Nephron progenitor cell (in vitro differentiated cells): ENCODE results near the gene STXBP5L.

Source experiments
- DNase-seq: peaks from one replicate; pipeline ENCODE4 v3.0.0; 2021
- H3K27ac Mint-ChIP-seq: 2 replicates; pipeline ENCODE4 v1.8.0; 2021; ENCODE audit warnings: mild to moderate bottlenecking, moderate library complexity, mixed read lengths
- H3K27me3 Mint-ChIP-seq: 2 replicates; pipeline ENCODE4 v1.8.0; 2021; ENCODE audit warnings: mild to moderate bottlenecking, low read depth, mixed read lengths; ENCODE audit not compliant: poor library complexity
- H3K36me3 Mint-ChIP-seq: 2 replicates; pipeline ENCODE4 v1.8.0; 2021; ENCODE audit warnings: low read depth, mixed read lengths
- H3K4me1 Mint-ChIP-seq: 2 replicates; pipeline ENCODE4 v1.8.0; 2021; ENCODE audit warnings: mixed read lengths
- H3K4me3 Mint-ChIP-seq: 2 replicates; pipeline ENCODE4 v1.8.0; 2021; ENCODE audit warnings: mild to moderate bottlenecking, moderate library complexity, mixed read lengths
- H3K9me3 Mint-ChIP-seq: 2 replicates; pipeline ENCODE4 v1.8.0; 2021; ENCODE audit warnings: mild to moderate bottlenecking, moderate library complexity, mixed read lengths
- TF ChIP-seq, protein P1 (sequence below): fragments of 200-600 bp; sonication (generic); IDR thresholded peaks from 2 replicates; pipeline ENCODE4 v1.5.0; 2021; ENCODE audit warnings: antibody characterized with exemption

The STXBP5L gene

DNA sequence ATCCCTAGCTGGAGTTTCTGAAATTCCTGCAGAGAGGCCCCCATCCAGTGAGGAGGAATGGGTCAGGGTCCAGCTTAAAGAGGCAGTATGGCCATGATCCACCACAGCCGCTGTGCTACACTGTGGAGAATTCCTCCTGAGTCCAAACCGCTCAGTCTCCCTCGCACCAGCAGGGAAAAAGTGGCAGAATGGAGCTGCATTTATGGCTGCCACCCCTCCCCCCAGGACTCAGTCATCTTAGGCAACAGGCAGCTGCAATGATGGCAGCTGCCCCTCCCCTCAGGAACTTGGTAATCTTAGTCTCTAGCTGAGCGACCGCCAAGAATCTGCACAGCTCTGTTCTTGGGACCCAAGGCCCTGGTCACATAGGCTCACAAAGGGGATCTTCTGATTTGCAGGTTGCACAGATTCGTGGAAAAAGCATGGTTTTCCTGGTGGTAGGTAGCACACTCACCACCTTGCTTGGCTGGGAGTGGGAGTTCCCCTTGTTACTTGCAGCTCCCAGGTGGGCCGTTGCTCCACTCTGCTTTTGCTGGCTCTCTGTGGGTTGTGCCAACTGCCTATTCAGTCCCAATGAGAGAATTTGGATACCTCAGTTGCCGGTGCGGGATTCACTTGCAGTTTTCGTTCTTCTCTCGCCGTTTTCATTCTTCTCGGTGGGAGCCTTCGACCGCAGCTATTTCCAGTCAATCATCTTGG is 204.1 kb downstream of the STXBP5L start:
- DNase-seq: peak; percentile 23
- Mint-ChIP-seq H3K27ac (no peak overlapping the region), H3K9me3 (peaks cover 8% of the 10 kb centered on the region), H3K36me3 (no peaks in the 10 kb centered on the region), H3K27me3 (no peaks in the 10 kb centered on the region), H3K4me3 (no peak overlapping the region), H3K4me1 (peaks cover 10% of the 10 kb centered on the region)
- TF ChIP-seq, protein P1, sequence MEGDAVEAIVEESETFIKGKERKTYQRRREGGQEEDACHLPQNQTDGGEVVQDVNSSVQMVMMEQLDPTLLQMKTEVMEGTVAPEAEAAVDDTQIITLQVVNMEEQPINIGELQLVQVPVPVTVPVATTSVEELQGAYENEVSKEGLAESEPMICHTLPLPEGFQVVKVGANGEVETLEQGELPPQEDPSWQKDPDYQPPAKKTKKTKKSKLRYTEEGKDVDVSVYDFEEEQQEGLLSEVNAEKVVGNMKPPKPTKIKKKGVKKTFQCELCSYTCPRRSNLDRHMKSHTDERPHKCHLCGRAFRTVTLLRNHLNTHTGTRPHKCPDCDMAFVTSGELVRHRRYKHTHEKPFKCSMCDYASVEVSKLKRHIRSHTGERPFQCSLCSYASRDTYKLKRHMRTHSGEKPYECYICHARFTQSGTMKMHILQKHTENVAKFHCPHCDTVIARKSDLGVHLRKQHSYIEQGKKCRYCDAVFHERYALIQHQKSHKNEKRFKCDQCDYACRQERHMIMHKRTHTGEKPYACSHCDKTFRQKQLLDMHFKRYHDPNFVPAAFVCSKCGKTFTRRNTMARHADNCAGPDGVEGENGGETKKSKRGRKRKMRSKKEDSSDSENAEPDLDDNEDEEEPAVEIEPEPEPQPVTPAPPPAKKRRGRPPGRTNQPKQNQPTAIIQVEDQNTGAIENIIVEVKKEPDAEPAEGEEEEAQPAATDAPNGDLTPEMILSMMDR: no peak

DNA sequence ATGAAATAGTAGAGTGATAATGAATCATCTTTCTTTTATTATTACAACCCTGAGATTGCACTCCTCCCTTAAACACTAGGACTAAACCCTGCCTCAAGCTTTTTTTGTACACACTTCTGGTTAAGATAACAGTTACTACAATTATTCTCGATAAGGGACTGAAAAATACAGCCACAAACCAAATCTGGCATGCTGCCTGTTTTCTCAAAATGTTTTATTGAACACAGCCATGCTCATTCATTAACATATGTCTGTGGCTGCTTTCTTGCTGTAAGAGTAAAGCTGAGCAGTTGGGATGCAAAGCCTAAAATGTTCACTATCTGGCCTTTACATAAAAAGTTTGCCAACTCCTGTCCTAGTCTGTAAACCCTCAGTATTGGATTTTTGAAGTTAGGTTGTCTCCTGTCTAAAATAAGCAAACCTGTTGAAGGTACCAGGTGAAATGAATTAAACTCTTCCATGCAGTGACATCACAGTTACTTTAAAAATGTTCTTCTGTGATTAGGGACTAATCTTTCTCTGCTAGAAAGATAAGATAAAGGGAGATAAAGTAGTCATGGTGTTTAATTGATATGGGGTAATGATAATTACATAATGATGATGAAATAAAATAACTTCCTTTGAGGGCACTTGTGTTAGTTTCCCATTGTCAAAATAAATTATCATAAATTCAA is 218.2 kb downstream of the STXBP5L start:
- H3K4me1 Mint-ChIP-seq: no peaks in the 10 kb centered on the region
- no peaks in the 10 kb centered on the region for H3K27me3 Mint-ChIP-seq
- no peak overlapping the region for H3K4me3 Mint-ChIP-seq
- H3K36me3 Mint-ChIP-seq: no peaks in the 10 kb centered on the region
- no peak for DNase-seq
- no peaks in the 10 kb centered on the region for H3K9me3 Mint-ChIP-seq
- TF ChIP-seq, protein P1: no peak
- no peak overlapping the region for H3K27ac Mint-ChIP-seq

DNA sequence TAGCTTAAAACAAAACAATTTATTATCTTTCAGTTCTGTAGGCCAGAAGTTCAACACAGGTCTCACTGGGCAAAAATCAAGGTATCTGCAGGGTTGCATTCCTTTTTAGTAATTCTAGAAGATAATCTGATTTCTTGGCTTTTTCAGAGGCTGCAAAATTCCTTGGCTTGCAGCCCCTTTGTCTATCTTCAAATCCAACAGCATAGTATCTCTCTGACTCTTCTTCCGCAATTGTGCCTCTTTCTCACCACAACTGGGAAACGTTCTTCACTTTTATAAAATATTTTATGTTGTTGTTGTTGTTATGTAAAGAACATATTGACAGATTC is 218.7 kb downstream of the STXBP5L start:
- no peaks in the 10 kb centered on the region for H3K36me3 Mint-ChIP-seq
- TF ChIP-seq, protein P1: no peak
- no peaks in the 10 kb centered on the region for H3K9me3 Mint-ChIP-seq
- H3K27ac Mint-ChIP-seq: no peak overlapping the region
- no peaks in the 10 kb centered on the region for H3K27me3 Mint-ChIP-seq
- H3K4me1 Mint-ChIP-seq: no peaks in the 10 kb centered on the region
- no peak overlapping the region for H3K4me3 Mint-ChIP-seq
- no peak for DNase-seq

DNA sequence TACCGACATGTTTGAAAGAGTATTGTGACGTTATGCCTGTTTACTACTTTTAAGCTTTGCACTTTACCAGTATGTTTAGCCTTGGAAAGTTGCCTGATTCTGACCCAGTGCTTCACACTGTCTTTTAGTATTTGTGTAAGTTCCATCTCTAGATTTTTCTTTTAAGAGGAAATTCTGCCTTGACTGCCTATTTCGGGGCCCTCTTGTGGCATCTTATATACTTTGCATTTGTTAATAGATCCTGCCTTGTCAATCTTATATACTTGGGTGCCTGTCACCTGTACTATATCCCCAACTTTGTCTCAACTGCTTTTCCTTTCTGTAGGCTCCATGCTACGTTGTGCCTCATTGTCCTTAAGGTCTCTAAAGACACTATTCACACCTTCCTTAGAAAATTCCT is 244.6 kb downstream of the STXBP5L start:
- no peaks in the 10 kb centered on the region for H3K9me3 Mint-ChIP-seq
- H3K4me1 Mint-ChIP-seq: no peaks in the 10 kb centered on the region
- H3K27me3 Mint-ChIP-seq: no peaks in the 10 kb centered on the region
- no peak overlapping the region for H3K4me3 Mint-ChIP-seq
- TF ChIP-seq, protein P1: peak; percentile 30
- H3K27ac Mint-ChIP-seq: no peak overlapping the region
- no peak for DNase-seq
- no peaks in the 10 kb centered on the region for H3K36me3 Mint-ChIP-seq

DNA sequence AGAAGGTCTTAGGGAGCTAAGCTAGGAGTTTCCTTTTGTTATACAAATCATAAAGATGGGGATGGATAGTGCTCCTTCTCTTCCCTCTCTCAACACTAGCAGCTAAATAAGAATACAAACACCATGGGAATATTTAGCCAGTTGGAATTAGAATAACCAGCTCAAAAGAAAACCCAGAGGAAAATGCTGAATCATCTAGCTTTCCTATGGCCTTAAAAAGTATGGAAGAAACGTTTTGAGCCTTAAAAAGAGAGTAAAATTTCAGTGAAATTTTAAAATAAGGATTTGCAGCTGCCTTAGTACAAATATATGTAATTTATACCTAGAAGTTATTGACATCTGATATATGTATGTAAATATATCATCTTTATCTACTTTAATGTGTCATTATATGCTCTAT is 245.8 kb downstream of the STXBP5L start:
- Mint-ChIP-seq H3K4me3 (no peak overlapping the region), H3K4me1 (no peaks in the 10 kb centered on the region), H3K27me3 (no peaks in the 10 kb centered on the region), H3K27ac (no peak overlapping the region), H3K36me3 (no peaks in the 10 kb centered on the region), H3K9me3 (no peaks in the 10 kb centered on the region)
- no peak for DNase-seq
- TF ChIP-seq, protein P1: no peak

DNA sequence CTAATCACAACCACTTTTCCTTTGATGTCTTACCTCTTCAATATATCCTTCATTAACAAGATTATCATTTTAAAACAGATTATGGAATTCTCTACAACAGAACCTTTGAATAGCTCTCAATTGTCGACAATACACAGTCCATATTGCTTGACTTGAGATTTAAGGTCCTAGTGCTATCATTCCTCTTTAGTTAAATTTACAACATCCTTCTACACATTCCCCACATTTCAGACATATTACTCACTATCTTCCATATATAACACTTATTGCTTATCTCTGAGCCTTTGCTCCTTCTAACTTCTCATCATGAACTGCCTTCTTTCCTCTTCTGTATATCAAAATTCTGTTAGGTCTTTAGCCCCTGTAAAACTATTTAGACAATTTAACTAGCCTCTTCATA is 247.0 kb downstream of the STXBP5L start:
- TF ChIP-seq, protein P1: no peak
- Mint-ChIP-seq H3K4me1 (no peaks in the 10 kb centered on the region), H3K27ac (no peak overlapping the region), H3K36me3 (no peaks in the 10 kb centered on the region), H3K9me3 (no peaks in the 10 kb centered on the region), H3K27me3 (no peaks in the 10 kb centered on the region), H3K4me3 (no peak overlapping the region)
- no peak for DNase-seq
